ENCODE data around the gene KCNJ18.
"Not testable (repeated sequence)": the region's sequence is repeated elsewhere in the genome, so short reads cannot be mapped to it uniquely, and the experiment has no call there.

KCNJ18 gene
- total RNA-seq, result 0 reads per million in 3 experiments

- not testable (repeated sequence) for DNase-seq
Observed at GRCh38 chr17:21691883-21692703, at the start of gene KCNJ18. Gene KCNJ18, plus strand, starts transcription at chr17:21692523. Its CDS starts 10,264 bp downstream, at chr17:21702787.

GRCh38 chr17:21648125-21648524 is 44.2 kb upstream of the KCNJ18 start:
- not testable (repeated sequence) for DNase-seq

GRCh38 chr17:21650043-21650442 is 42.3 kb upstream of the KCNJ18 start:
- DNase-seq, result not testable (repeated sequence)

- not testable (repeated sequence) for DNase-seq
Observed at GRCh38 chr17:21652049-21652448, 40.3 kb upstream of the KCNJ18 start.

GRCh38 chr17:21653211-21653610 is 39.1 kb upstream of the KCNJ18 start:
- not testable (repeated sequence) for DNase-seq

GRCh38 chr17:21656518-21657309 is 35.6 kb upstream of the KCNJ18 start:
- DNase-seq, result not testable (repeated sequence)

GRCh38 chr17:21659635-21660034 is 32.7 kb upstream of the KCNJ18 start:
- DNase-seq, result not testable (repeated sequence)

GRCh38 chr17:21661455-21661854 is 30.9 kb upstream of the KCNJ18 start:
- not testable (repeated sequence) for DNase-seq

GRCh38 chr17:21663166-21663565 is 29.2 kb upstream of the KCNJ18 start:
- DNase-seq, result not testable (repeated sequence)

GRCh38 chr17:21663614-21664474 is 28.5 kb upstream of the KCNJ18 start:
- DNase-seq, result not testable (repeated sequence)

- DNase-seq, result not testable (repeated sequence)
Observed at GRCh38 chr17:21665171-21665570, 27.2 kb upstream of the KCNJ18 start.

- DNase-seq, result not testable (repeated sequence)
Observed at GRCh38 chr17:21665935-21666493, 26.3 kb upstream of the KCNJ18 start.

GRCh38 chr17:21666711-21667412 is 25.5 kb upstream of the KCNJ18 start:
- DNase-seq, result not testable (repeated sequence)

- not testable (repeated sequence) for DNase-seq
Observed at GRCh38 chr17:21667413-21668117, 24.8 kb upstream of the KCNJ18 start.

GRCh38 chr17:21668118-21668488 is 24.2 kb upstream of the KCNJ18 start:
- DNase-seq, result not testable (repeated sequence)

- DNase-seq, result not testable (repeated sequence)
Observed at GRCh38 chr17:21668746-21669508, 23.4 kb upstream of the KCNJ18 start.

- DNase-seq, result not testable (repeated sequence)
Observed at GRCh38 chr17:21669616-21670360, 22.5 kb upstream of the KCNJ18 start.

GRCh38 chr17:21670361-21671155 is 21.8 kb upstream of the KCNJ18 start:
- not testable (repeated sequence) for DNase-seq

All from central memory CD4-positive, alpha-beta T cell (primary cell).